Stomach (tissue), 9 donors: ENCODE results near the gene VIPR2. TPM values are rescaled to one million over a fixed set of nuclear protein-coding genes. Genes with fewer than 3 reads are reported as not detected.
"Not testable (repeated sequence)": the region's sequence is repeated elsewhere in the genome, so short reads cannot be mapped to it uniquely, and the experiment has no call there.

ENCODE experiments used
- DNase-seq, 2 donors: peaks; one replicate each; pipeline versions ENCODE4 v3.0.0 to v3.0.0-alpha.2; 2013 to 2019
- H3K27ac ChIP-seq, 5 donors: fragments of 200-600 bp in 4 of 5; sonication (generic) in 4 of 5; one replicate each; pipeline ENCODE4 v1.5.1; 2013 to 2019; ENCODE audit warnings: mild to moderate bottlenecking in 1 of 5, moderate library complexity in 1 of 5
- H3K27me3 ChIP-seq, 3 donors: fragments of 200-600 bp; sonication (generic); one replicate each; pipeline ENCODE4 v1.5.1; 2017 to 2019; ENCODE audit warnings: mixed run types in 1 of 3
- H3K36me3 ChIP-seq, 4 donors: fragments of 200-600 bp; sonication (generic); 1 replicate in 3 of 4; 2 replicates in 1 of 4; pipeline ENCODE4 v1.5.1; 2016 to 2019
- H3K4me1 ChIP-seq, 4 donors: fragments of 200-600 bp; sonication (generic); one replicate each; pipeline ENCODE4 v1.5.1; 2016 to 2019
- H3K4me3 ChIP-seq, 4 donors: fragments of 200-600 bp; sonication (generic) in 3 of 4; one replicate each; pipeline ENCODE4 v1.5.1; 2016 to 2019; ENCODE audit warnings: mild to moderate bottlenecking in 1 of 4
- H3K9me3 ChIP-seq, 4 donors: fragments of 200-600 bp; sonication (generic); one replicate each; pipeline ENCODE4 v1.5.1; 2016 to 2019
- EP300 ChIP-seq: sonication (generic); formaldehyde crosslinking; IDR thresholded peaks from one replicate; pipeline ENCODE4 v1.6.1; 2017; ENCODE audit warnings: antibody characterized with exemption
- POLR2A ChIP-seq, 4 donors: fragments of 450-650 bp; IDR thresholded peaks; one replicate each; pipeline ENCODE4 v1.6.1; 2016; ENCODE audit warnings: antibody characterized with exemption in 4 of 4, control low read depth in 2 of 4, mild to moderate bottlenecking in 1 of 4, moderate library complexity in 1 of 4
- POLR2AphosphoS5 ChIP-seq, 3 donors: sonication (generic); formaldehyde crosslinking; IDR thresholded peaks; one replicate each; pipeline ENCODE4 v1.6.1; 2016; ENCODE audit warnings: antibody characterized with exemption in 3 of 3
- WGBS, 5 donors: extraction: QIAGEN DNeasy Blood & Tissue Kit in 3 of 5; methylation state at CpG; one replicate each; pipeline versions ENCODE4 v1.1.5 to v1.1.7; 2013 to 2018; 5-methylcytosine and 5-hydroxymethylcytosine counted together
- intact Hi-C: fragments of 100-400 bp; cut with DNase I; formaldehyde crosslinking; loops from one replicate; pipeline ENCODE4 v1.15.1; 2023; ENCODE audit warnings: low total_unique reads
- polyA plus RNA-seq, 3 donors: library from polyadenylated mRNA; stranded (reverse); fragments of 200-250 nt; gene quantifications; one replicate each; pipeline ENCODE4 v1.2.3, GENCODE V29; 2013
- total RNA-seq, 5 donors: library from RNA; depleted of rRNA; stranded (reverse); fragments of >200 nt; gene quantifications; one replicate each; pipeline versions ENCODE4 v1.1.0 to v1.2.3, GENCODE V29; 2014 to 2016
- TF ChIP-seq, protein P1 (sequence below), 7 experiments: fragments of 450-650 bp in 4 of 7; fragments of 200-600 bp in 3 of 7; sonication (generic) in 3 of 7; IDR thresholded peaks; one replicate each; pipeline ENCODE4 v1.5.1; 2016 to 2019; ENCODE audit warnings: antibody characterized with exemption in 7 of 7, control low read depth in 2 of 7, mild to moderate bottlenecking in 1 of 7
- donor health status: healthy with polysubstance abuse.
- donor health status: Bipolar disorder and iron deficiency.
- donor health status: healthy.

The VIPR2 gene
- total and polyA plus RNA-seq, 8 donors, result 1.2 to 25.4 (median 4.6) TPM

DNA sequence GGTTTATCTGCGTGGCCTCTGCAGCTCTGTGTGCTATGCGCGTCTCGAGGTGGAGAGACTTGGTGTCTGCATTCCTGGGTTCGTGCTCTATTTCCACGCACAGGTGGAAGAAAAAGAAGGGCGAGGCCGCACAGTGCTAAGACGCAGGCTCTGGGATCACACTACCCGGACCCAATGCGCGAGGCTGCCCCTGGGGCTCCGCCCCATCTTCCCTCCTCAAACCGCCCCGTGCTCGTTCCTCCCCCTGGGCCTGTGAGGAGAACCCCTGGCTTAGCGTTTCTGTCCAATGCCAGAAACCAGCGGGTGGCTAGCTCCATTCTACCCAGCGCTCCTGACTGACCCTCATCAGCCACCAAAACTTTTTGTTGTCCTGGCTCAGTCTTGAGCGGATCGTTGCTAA, 145.2 kb downstream of the VIPR2 start:
- H3K4me3 ChIP-seq, result no peak overlapping the region
- intact Hi-C loops, result no loop called here
- no peak overlapping the region for H3K27ac ChIP-seq
- TF ChIP-seq, protein P1, sequence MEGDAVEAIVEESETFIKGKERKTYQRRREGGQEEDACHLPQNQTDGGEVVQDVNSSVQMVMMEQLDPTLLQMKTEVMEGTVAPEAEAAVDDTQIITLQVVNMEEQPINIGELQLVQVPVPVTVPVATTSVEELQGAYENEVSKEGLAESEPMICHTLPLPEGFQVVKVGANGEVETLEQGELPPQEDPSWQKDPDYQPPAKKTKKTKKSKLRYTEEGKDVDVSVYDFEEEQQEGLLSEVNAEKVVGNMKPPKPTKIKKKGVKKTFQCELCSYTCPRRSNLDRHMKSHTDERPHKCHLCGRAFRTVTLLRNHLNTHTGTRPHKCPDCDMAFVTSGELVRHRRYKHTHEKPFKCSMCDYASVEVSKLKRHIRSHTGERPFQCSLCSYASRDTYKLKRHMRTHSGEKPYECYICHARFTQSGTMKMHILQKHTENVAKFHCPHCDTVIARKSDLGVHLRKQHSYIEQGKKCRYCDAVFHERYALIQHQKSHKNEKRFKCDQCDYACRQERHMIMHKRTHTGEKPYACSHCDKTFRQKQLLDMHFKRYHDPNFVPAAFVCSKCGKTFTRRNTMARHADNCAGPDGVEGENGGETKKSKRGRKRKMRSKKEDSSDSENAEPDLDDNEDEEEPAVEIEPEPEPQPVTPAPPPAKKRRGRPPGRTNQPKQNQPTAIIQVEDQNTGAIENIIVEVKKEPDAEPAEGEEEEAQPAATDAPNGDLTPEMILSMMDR (IDR thresholded peaks at IDR 0.05), result no peak
- TF ChIP-seq POLR2AphosphoS5 (IDR thresholded peaks at IDR 0.05) (no peak), EP300 (no peak), POLR2A (IDR thresholded peaks at IDR 0.05) (no peak)
- DNase-seq, result no peak
- H3K9me3 ChIP-seq, result peaks cover 0 to 12% (median 3%) of the 10 kb centered on the region in 4 donors
- WGBS, 5 donors, result 75 to 87% (median 86%) methylated on average over 20 to 21 of the region's 21 CpGs
- H3K36me3 ChIP-seq, result no peaks in the 10 kb centered on the region
- peaks cover 0 to 36% (median 10%) of the 10 kb centered on the region in 3 donors for H3K27me3 ChIP-seq
- peaks cover 0 to 11% (median 4%) of the 10 kb centered on the region in 4 donors for H3K4me1 ChIP-seq

DNA sequence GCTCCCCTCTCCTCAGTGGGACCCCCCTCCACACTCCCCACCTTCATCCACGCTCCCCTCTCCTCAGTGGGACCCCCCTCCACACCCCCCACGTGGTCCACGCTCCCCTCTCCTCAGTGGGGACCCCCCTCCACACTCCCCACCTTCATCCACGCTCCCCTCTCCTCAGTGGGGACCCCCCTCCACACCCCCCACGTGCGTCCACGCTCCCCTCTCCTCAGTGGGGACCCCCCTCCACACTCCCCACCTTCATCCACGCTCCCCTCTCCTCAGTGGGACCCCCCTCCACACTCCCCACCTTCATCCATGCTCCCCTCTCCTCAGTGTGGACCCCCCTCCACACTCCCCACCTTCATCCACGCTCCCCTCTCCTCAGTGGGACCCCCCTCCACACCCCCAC, 146.4 kb downstream of the VIPR2 start:
- intact Hi-C loops, DNase-seq, H3K4me3 ChIP-seq, H3K36me3 ChIP-seq, H3K27ac ChIP-seq: not testable (repeated sequence)
- Histone ChIP-seq H3K4me1 (peaks cover 0 to 11% (median 4%) of the 10 kb centered on the region in 4 donors), H3K9me3 (peaks cover 0 to 18% (median 8%) of the 10 kb centered on the region in 4 donors), H3K27me3 (peaks cover 0 to 48% (median 21%) of the 10 kb centered on the region in 3 donors)
- WGBS, 5 donors, result 67 to 85% (median 83%) methylated on average over 5 to 6 of the region's 9 CpGs; no CpG with 5 or more reads in 2 of the 5 donors

DNA sequence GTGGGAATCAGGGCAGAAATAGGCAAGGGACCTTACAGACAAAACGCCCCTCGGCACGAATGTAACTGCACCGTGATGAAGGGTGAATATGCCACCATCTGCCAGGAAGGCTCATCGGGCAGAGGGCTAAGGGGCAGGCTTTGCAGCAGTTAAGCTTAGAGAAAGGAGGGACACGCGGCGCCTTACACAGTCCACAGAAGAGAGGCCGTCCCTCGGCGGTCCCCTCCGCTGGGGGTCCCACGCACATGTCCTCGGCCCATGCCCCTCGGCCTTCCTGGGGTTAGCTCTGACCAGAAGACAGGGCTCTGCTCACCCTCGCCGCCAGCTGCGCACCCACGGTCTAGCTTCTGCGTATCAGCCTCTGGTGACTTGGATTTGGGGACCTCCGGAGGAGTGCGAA, 147.2 kb downstream of the VIPR2 start:
- peaks cover 0 to 18% (median 8%) of the 10 kb centered on the region in 4 donors for H3K9me3 ChIP-seq
- TF ChIP-seq POLR2A (IDR thresholded peaks at IDR 0.05) (no peak), EP300 (no peak), POLR2AphosphoS5 (IDR thresholded peaks at IDR 0.05) (no peak)
- TF ChIP-seq, protein P1 (IDR thresholded peaks at IDR 0.05), result no peak
- intact Hi-C loops, result no loop called here
- no peaks in the 10 kb centered on the region for H3K36me3 ChIP-seq
- DNase-seq, result no peak
- H3K27me3 ChIP-seq, result peaks cover 0 to 56% (median 26%) of the 10 kb centered on the region in 3 donors
- H3K27ac ChIP-seq, result no peak overlapping the region
- H3K4me1 ChIP-seq, result peaks cover 0 to 11% (median 4%) of the 10 kb centered on the region in 4 donors
- WGBS, 5 donors, result 49 to 82% (median 81%) methylated on average over 14 to 22 of the region's 22 CpGs
- peak overlapping the region in 2 of 4 donors; percentile 21 to 30 for H3K4me3 ChIP-seq

DNA sequence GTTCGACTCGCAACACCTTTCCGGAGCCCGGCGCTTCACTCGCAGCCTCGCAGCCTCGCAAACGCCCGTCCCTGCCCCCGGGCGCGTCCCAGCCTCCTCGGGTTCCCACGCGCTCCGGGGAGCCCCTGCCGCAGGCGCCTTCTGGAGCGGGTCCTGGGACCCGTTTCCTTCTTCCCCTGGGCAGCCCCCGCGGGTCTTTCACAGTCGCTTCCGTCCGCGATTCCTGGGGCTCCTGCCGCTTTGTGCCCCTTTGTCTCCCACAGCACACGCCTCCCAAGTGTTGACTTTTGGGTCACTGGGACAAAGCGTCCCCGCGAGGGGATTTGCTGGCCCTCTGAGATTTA, 147.6 kb downstream of the VIPR2 start:
- 7 to 65% (median 50%) methylated on average over 32 of the region's 32 CpGs for WGBS, 5 donors
- Histone ChIP-seq H3K9me3 (peaks cover 0 to 18% (median 8%) of the 10 kb centered on the region in 4 donors), H3K36me3 (no peaks in the 10 kb centered on the region), H3K27ac (no peak overlapping the region), H3K4me1 (peaks cover 0 to 11% (median 4%) of the 10 kb centered on the region in 4 donors), H3K4me3 (peak overlapping the region in 2 of 4 donors; percentile 21 to 30), H3K27me3 (peaks cover 0 to 60% (median 26%) of the 10 kb centered on the region in 3 donors)
- TF ChIP-seq POLR2AphosphoS5 (IDR thresholded peaks at IDR 0.05), result no peak
- intact Hi-C loops, result no loop called here
- DNase-seq, result no peak

DNA sequence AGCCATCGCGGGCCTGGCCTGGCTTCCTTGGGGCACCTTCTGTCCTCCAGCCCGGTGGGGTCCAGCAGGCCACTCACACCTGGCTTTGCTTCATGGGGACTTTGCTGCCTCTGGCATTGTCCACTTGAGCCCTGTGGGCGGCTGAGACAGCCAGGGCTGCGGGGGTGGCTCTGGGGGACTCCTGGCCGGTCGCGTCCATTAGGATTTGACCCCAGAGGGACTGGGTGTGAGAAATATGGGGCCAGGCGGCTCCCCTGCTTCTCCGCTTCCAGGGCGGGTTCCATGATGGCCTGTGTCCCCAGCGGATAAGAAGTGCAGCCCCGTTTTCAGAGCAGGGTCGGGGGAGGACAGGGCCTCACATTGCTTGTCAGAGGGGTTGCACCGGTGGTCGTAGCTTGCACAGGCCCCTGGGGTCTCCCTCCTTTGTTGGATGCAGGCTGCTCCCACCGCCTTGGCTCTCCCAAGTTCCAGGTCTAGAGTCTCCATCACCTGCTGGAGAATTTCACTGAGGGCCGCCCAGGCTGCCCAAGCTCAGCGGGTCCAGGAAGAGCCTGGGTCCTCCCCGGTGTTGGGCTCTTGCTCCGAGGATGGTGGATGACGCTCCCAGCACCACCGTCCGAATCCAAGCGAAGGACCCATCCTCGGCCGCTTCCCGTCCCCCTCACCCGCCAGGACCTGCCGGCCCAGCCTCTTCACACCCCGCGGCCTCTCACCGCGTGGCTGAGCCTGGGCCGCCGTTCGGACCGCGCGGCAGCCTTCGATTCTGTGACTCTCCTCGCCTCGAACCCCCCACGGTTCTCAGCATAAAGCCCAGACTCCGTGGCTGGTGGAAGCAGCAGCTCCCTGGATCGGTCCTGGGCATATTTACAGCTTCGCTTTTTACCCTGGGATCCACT, 148.2 kb downstream of the VIPR2 start:
- peaks cover 0 to 11% (median 7%) of the 10 kb centered on the region in 4 donors for H3K4me1 ChIP-seq
- H3K27me3 ChIP-seq, result peaks cover 0 to 66% (median 31%) of the 10 kb centered on the region in 3 donors
- H3K4me3 ChIP-seq, result peak overlapping the region in 2 of 4 donors; percentile 21 to 30
- H3K27ac ChIP-seq, result no peak overlapping the region
- intact Hi-C loops, result no loop called here
- DNase-seq, result no peak
- no peaks in the 10 kb centered on the region for H3K36me3 ChIP-seq
- TF ChIP-seq POLR2A (IDR thresholded peaks at IDR 0.05) (no peak), EP300 (no peak), POLR2AphosphoS5 (IDR thresholded peaks at IDR 0.05) (no peak)
- TF ChIP-seq, protein P1 (IDR thresholded peaks at IDR 0.05), result no peak
- WGBS, 5 donors, result 57 to 80% (median 75%) methylated on average over 40 to 47 of the region's 47 CpGs
- peaks cover 0 to 18% (median 8%) of the 10 kb centered on the region in 4 donors for H3K9me3 ChIP-seq
